Measurements from ENCODE around the gene ENPP1. TPM values are rescaled to one million over a fixed set of nuclear protein-coding genes. Genes with fewer than 3 reads are reported as not detected.

ENPP1 gene
- total RNA-seq, 1 donor, result 16.3 TPM

- DNase-seq (ENCODE audit: insufficient read length, low spot score, missing footprints), result no peak
- Histone ChIP-seq H4K20me1 (ENCODE audit: insufficient read depth, low read length) (no peaks in the 10 kb centered on the region), H3K79me2 (ENCODE audit: insufficient read depth, low read length) (no peaks in the 10 kb centered on the region), H2AFZ (ENCODE audit: low read length) (peak overlapping the region; percentile 44), H3K4me3 (ENCODE audit: insufficient read depth, low read length) (no peak overlapping the region), H3K4me2 (ENCODE audit: insufficient read depth, low read length) (no peak overlapping the region), H3K4me1 (ENCODE audit: insufficient read depth, low read length) (no peaks in the 10 kb centered on the region), H3K27me3 (ENCODE audit: insufficient read depth, low read length) (no peaks in the 10 kb centered on the region), H3K27ac (ENCODE audit: low read depth, low read length) (no peak overlapping the region), H3K9me3 (ENCODE audit: low read depth, low read length) (no peaks in the 10 kb centered on the region), H3K36me3 (ENCODE audit: insufficient read depth, low read length) (no peaks in the 10 kb centered on the region)
- TF ChIP-seq, protein P1, sequence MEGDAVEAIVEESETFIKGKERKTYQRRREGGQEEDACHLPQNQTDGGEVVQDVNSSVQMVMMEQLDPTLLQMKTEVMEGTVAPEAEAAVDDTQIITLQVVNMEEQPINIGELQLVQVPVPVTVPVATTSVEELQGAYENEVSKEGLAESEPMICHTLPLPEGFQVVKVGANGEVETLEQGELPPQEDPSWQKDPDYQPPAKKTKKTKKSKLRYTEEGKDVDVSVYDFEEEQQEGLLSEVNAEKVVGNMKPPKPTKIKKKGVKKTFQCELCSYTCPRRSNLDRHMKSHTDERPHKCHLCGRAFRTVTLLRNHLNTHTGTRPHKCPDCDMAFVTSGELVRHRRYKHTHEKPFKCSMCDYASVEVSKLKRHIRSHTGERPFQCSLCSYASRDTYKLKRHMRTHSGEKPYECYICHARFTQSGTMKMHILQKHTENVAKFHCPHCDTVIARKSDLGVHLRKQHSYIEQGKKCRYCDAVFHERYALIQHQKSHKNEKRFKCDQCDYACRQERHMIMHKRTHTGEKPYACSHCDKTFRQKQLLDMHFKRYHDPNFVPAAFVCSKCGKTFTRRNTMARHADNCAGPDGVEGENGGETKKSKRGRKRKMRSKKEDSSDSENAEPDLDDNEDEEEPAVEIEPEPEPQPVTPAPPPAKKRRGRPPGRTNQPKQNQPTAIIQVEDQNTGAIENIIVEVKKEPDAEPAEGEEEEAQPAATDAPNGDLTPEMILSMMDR (IDR thresholded peaks at IDR 0.05; ENCODE audit: extremely low read depth, low read depth, low read length), result no peak
Measured at GRCh38 chr6:131778169-131778568, 29.7 kb upstream of the ENPP1 start.

DNA sequence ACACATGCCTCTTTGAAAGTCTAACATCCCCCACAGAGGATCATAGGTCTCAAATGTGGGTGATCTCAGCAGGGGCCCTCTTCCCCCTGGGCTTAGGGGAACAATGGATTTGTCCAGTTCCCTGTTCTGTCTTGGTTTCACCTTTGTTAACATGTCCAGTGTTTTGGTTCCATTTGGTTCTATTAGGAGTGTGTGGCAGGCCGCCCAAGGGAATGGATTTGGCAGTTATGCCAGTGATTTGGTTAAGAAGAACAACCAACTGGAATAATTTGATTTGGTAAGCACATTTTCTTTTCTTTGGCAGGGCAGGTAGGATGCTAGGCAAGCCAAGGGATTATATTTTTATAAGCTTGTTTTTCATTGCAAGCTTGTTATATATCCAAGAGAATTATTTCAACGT, 28.5 kb upstream of the ENPP1 start:
- Histone ChIP-seq H3K36me3 (ENCODE audit: insufficient read depth, low read length) (no peaks in the 10 kb centered on the region), H2AFZ (ENCODE audit: low read length) (no peak overlapping the region), H3K4me1 (ENCODE audit: insufficient read depth, low read length) (no peaks in the 10 kb centered on the region), H3K79me2 (ENCODE audit: insufficient read depth, low read length) (no peaks in the 10 kb centered on the region), H3K4me2 (ENCODE audit: insufficient read depth, low read length) (no peak overlapping the region), H3K27me3 (ENCODE audit: insufficient read depth, low read length) (no peaks in the 10 kb centered on the region), H3K9me3 (ENCODE audit: low read depth, low read length) (no peaks in the 10 kb centered on the region), H3K27ac (ENCODE audit: low read depth, low read length) (no peak overlapping the region), H3K4me3 (ENCODE audit: insufficient read depth, low read length) (no peak overlapping the region), H4K20me1 (ENCODE audit: insufficient read depth, low read length) (no peaks in the 10 kb centered on the region)
- no peak for DNase-seq (ENCODE audit: insufficient read length, low spot score, missing footprints)
- TF ChIP-seq, protein P1 (IDR thresholded peaks at IDR 0.05; ENCODE audit: extremely low read depth, low read depth, low read length), result no peak

GRCh38 chr6:131780600-131780999, 27.2 kb upstream of the ENPP1 start:
- Histone ChIP-seq H3K4me1 (ENCODE audit: insufficient read depth, low read length) (no peaks in the 10 kb centered on the region), H3K4me2 (ENCODE audit: insufficient read depth, low read length) (no peak overlapping the region), H3K27ac (ENCODE audit: low read depth, low read length) (no peak overlapping the region), H3K36me3 (ENCODE audit: insufficient read depth, low read length) (no peaks in the 10 kb centered on the region), H2AFZ (ENCODE audit: low read length) (no peak overlapping the region), H3K27me3 (ENCODE audit: insufficient read depth, low read length) (no peaks in the 10 kb centered on the region), H3K9me3 (ENCODE audit: low read depth, low read length) (no peaks in the 10 kb centered on the region), H3K79me2 (ENCODE audit: insufficient read depth, low read length) (no peaks in the 10 kb centered on the region), H4K20me1 (ENCODE audit: insufficient read depth, low read length) (no peaks in the 10 kb centered on the region), H3K4me3 (ENCODE audit: insufficient read depth, low read length) (no peak overlapping the region)
- DNase-seq (ENCODE audit: insufficient read length, low spot score, missing footprints), result no peak
- TF ChIP-seq, protein P1 (IDR thresholded peaks at IDR 0.05; ENCODE audit: extremely low read depth, low read depth, low read length), result no peak

DNA sequence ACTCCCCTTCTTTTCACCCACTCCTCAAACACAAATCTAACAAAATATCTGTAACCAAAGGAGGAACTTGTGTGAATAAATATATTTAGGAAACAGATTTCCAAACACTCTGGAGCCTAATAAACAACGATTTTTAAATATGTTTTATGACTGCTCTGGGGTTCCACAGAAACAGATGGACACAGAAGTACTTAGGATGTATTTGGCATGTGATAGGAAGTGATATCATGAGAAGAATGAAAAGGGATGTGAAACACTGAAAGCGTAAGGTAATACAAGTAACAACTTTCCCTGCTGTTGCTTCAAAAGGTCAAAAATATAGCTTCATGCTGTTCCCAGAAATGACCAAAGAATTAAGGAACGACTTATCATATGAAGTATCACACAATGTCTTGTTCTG, 26.1 kb upstream of the ENPP1 start:
- Histone ChIP-seq H3K4me2 (ENCODE audit: insufficient read depth, low read length) (no peak overlapping the region), H3K79me2 (ENCODE audit: insufficient read depth, low read length) (no peaks in the 10 kb centered on the region), H3K4me3 (ENCODE audit: insufficient read depth, low read length) (no peak overlapping the region), H3K27ac (ENCODE audit: low read depth, low read length) (no peak overlapping the region), H2AFZ (ENCODE audit: low read length) (no peak overlapping the region), H4K20me1 (ENCODE audit: insufficient read depth, low read length) (no peaks in the 10 kb centered on the region), H3K4me1 (ENCODE audit: insufficient read depth, low read length) (no peaks in the 10 kb centered on the region), H3K9me3 (ENCODE audit: low read depth, low read length) (no peaks in the 10 kb centered on the region), H3K27me3 (ENCODE audit: insufficient read depth, low read length) (no peaks in the 10 kb centered on the region), H3K36me3 (ENCODE audit: insufficient read depth, low read length) (no peaks in the 10 kb centered on the region)
- no peak for DNase-seq (ENCODE audit: insufficient read length, low spot score, missing footprints)
- TF ChIP-seq, protein P1 (IDR thresholded peaks at IDR 0.05; ENCODE audit: extremely low read depth, low read depth, low read length), result no peak
